ENCODE results near the gene SYK. TPM values are rescaled to one million over a fixed set of nuclear protein-coding genes. Genes with fewer than 3 reads are reported as not detected.
"Not testable (repeated sequence)": the region's sequence is repeated elsewhere in the genome, so short reads cannot be mapped to it uniquely, and the experiment has no call there.

Gene SYK
- polyA plus RNA-seq, 1 of the 3 experiments (the other 2 are of a cell fraction) = not detected

DNA sequence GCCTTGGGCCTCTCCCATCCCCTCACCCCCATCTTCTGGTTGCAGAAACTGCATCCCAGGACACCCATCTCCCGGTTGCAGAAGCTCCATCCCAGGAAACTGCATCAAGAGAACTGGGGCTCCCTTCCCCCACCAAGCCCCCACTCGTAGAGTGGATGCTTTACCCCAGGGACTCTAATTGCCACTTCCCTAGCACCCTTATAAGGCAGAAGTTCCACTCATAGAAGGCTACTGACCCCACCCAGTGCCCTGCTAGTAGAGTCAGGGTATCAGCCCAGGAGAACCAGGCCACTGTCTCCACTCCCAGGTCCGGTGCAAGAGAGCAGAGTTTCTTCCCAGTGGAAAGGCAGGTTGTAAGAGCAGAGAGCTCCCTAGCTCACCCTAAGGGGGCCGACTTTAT, 12.2 kb upstream of the SYK start (continued):
- TF ChIP-seq TEAD4 (IDR thresholded peaks at IDR 0.05; ENCODE audit: borderline replicate concordance, insufficient read depth) = no peak

DNA sequence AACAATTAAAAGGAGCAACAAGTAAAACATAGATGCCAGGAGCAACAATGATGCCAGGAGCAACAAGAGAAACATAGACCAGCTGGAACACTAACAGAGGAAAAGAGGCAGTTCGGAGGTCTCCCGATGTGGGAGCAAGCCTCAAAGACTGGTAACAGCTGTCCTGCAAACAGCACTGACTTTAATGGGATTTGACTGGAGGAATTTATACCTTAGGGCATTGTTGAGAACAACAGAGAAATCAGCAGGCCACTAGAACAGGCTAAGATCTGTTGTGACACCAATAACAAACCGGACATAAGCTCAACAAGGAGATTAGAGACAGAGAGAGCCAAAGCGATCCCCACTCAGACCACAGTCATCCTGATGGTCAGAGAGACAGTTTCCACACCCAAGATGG, 11.8 kb upstream of the SYK start:
- H3K4me2 ChIP-seq = no peak overlapping the region
- no peak overlapping the region for H3K4me3 ChIP-seq (ENCODE audit: low read depth in 2 of 2, low read length in 1 of 2)
- no peak for DNase-seq
- H4K20me1 ChIP-seq (ENCODE audit: insufficient read depth) = no peaks in the 10 kb centered on the region
- no peaks in the 10 kb centered on the region for H3K9me2 ChIP-seq
- 16% methylated on average over 4 of the region's 4 CpGs for WGBS (ENCODE audit: low lambda C conversion rate)
- no peaks in the 10 kb centered on the region for H3K9me3 ChIP-seq
- TF ChIP-seq GATA2 (CRISPR knock-in tag; IDR thresholded peaks at IDR 0.05) (no peak), FOXM1 (IDR thresholded peaks at IDR 0.05; ENCODE audit: low read depth) (no peak), TCF12 (IDR thresholded peaks at IDR 0.05) (no peak), FOSL2 (IDR thresholded peaks at IDR 0.05; ENCODE audit: borderline replicate concordance, low read depth) (no peak), EZH2phosphoT487 (IDR thresholded peaks at IDR 0.05; ENCODE audit: borderline replicate concordance, low read depth) (no peak), RAD21 (IDR thresholded peaks at IDR 0.05; ENCODE audit: low read length) (no peak), MXI1 (IDR thresholded peaks at IDR 0.05; ENCODE audit: low read depth, low read length) (no peak), ELF1 (IDR thresholded peaks at IDR 0.05) (no peak), TEAD4 (IDR thresholded peaks at IDR 0.05; ENCODE audit: borderline replicate concordance, insufficient read depth) (no peak), NRF1 (IDR thresholded peaks at IDR 0.05; ENCODE audit: low read depth, low read length) (no peak), JUND (IDR thresholded peaks at IDR 0.05) (no peak)
- TF ChIP-seq, protein P1, sequence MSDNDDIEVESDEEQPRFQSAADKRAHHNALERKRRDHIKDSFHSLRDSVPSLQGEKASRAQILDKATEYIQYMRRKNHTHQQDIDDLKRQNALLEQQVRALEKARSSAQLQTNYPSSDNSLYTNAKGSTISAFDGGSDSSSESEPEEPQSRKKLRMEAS (IDR thresholded peaks at IDR 0.05; ENCODE audit: low read depth) = no peak
- TF ChIP-seq, protein P2, sequence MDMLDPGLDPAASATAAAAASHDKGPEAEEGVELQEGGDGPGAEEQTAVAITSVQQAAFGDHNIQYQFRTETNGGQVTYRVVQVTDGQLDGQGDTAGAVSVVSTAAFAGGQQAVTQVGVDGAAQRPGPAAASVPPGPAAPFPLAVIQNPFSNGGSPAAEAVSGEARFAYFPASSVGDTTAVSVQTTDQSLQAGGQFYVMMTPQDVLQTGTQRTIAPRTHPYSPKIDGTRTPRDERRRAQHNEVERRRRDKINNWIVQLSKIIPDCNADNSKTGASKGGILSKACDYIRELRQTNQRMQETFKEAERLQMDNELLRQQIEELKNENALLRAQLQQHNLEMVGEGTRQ (IDR thresholded peaks at IDR 0.05; ENCODE audit: borderline replicate concordance, low read depth, low read length) = no peak
- H3K36me3 ChIP-seq (replicated peaks in 1 of 2; ENCODE audit: control insufficient read depth in 1 of 2, insufficient read depth in 2 of 2, low read length in 1 of 2) = no peaks in the 10 kb centered on the region
- H3K27ac ChIP-seq (ENCODE audit: low read depth in 2 of 2, low read length in 1 of 2) = no peak overlapping the region
- H3K27me3 ChIP-seq (ENCODE audit: insufficient read depth) = no peaks in the 10 kb centered on the region
- no peak overlapping the region for H3K9ac ChIP-seq
- no peaks in the 10 kb centered on the region for H3K79me2 ChIP-seq (ENCODE audit: insufficient read depth)
- no peaks in the 10 kb centered on the region; a peak in 1 of 4 replicates for H3K4me1 ChIP-seq (ENCODE audit: control insufficient read depth in 1 of 2, insufficient read depth in 2 of 2, low read depth in 1 of 2, low read length in 1 of 2)
- H2AFZ ChIP-seq (ENCODE audit: low read depth) = no peak overlapping the region
- ChIA-PET POLR2A (no interaction called here), CTCF (interaction anchor here (1.0 kb wide), 1 partner anchor 11 kb away, joined by 3 read pairs; no protein-coding TSS in a partner anchor)
- H3F3A ChIP-seq (replicated peaks; ENCODE audit: insufficient read depth) = no peaks in the 10 kb centered on the region

DNA sequence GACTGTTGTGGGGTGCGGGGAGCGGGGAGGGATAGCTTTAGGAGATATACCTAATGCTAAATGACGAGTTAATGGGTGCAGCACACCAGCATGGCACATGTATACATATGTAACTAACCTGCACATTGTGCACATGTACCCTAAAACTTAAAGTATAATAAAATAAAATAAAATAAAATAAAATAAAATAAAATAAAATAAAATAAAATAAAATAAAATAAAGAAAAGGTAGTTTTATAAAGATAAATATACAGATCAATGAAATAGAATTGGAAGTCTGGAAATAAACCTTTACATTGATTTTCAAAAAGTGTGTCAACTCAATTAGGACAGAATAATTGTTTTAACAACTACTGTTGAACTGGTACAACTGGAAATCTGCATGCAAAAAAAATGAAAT, 8.6 kb upstream of the SYK start:
- H3F3A ChIP-seq (replicated peaks; ENCODE audit: insufficient read depth); POLR2A ChIA-PET; H3K79me2 ChIP-seq (ENCODE audit: insufficient read depth); H3K9me3 ChIP-seq; H3K9ac ChIP-seq; H3K4me1 ChIP-seq (ENCODE audit: control insufficient read depth in 1 of 2, insufficient read depth in 2 of 2, low read depth in 1 of 2, low read length in 1 of 2); H3K9me2 ChIP-seq; CTCF ChIA-PET; H3K4me3 ChIP-seq (ENCODE audit: low read depth in 2 of 2, low read length in 1 of 2); H3K36me3 ChIP-seq (replicated peaks in 1 of 2; ENCODE audit: control insufficient read depth in 1 of 2, insufficient read depth in 2 of 2, low read length in 1 of 2); H3K27ac ChIP-seq (ENCODE audit: low read depth in 2 of 2, low read length in 1 of 2); H3K4me2 ChIP-seq; H4K20me1 ChIP-seq (ENCODE audit: insufficient read depth); DNase-seq; H2AFZ ChIP-seq (ENCODE audit: low read depth); H3K27me3 ChIP-seq (ENCODE audit: insufficient read depth): not testable (repeated sequence)
- WGBS (ENCODE audit: low lambda C conversion rate) = 46% methylated on average over 3 of the region's 3 CpGs
